ENCODE measurements around the gene USF2.

GRCh38 chr19:35270381-35270811 is 1.6 kb downstream of the USF2 start:
- TF ChIP-seq HDAC2 (IDR thresholded peaks at IDR 0.05; ENCODE audit: borderline replicate concordance in 1 of 2, low read depth in 2 of 2, low read length in 2 of 2) (no peak), MAFK (IDR thresholded peaks at IDR 0.05; ENCODE audit: low read depth, low read length) (no peak), EP300 (IDR thresholded peaks at IDR 0.05; ENCODE audit: borderline replicate concordance in 1 of 2, low read depth in 2 of 2, low read length in 2 of 2) (no peak), JUN (IDR thresholded peaks at IDR 0.05; ENCODE audit: low read depth, low read length) (no peak), SUZ12 (IDR thresholded peaks at IDR 0.05; ENCODE audit: low read length) (no peak), POLR2A (IDR thresholded peaks at IDR 0.05; ENCODE audit: control extremely low read depth in 1 of 2, low read depth in 2 of 2, low read length in 2 of 2) (no peak)
- TF ChIP-seq, protein P1, sequence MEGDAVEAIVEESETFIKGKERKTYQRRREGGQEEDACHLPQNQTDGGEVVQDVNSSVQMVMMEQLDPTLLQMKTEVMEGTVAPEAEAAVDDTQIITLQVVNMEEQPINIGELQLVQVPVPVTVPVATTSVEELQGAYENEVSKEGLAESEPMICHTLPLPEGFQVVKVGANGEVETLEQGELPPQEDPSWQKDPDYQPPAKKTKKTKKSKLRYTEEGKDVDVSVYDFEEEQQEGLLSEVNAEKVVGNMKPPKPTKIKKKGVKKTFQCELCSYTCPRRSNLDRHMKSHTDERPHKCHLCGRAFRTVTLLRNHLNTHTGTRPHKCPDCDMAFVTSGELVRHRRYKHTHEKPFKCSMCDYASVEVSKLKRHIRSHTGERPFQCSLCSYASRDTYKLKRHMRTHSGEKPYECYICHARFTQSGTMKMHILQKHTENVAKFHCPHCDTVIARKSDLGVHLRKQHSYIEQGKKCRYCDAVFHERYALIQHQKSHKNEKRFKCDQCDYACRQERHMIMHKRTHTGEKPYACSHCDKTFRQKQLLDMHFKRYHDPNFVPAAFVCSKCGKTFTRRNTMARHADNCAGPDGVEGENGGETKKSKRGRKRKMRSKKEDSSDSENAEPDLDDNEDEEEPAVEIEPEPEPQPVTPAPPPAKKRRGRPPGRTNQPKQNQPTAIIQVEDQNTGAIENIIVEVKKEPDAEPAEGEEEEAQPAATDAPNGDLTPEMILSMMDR (IDR thresholded peaks at IDR 0.05; ENCODE audit: control extremely low read depth in 1 of 3, insufficient read depth in 1 of 3, low read depth in 1 of 3, low read length in 3 of 3): no peak

Data from H1 (cell line).